Fibroblast of skin of abdomen (primary cell): ENCODE measurements around the gene ZFYVE28.

Source experiments
- DNase-seq: peaks from one replicate; pipeline ENCODE4 v3.0.0-alpha.2; 2013

ZFYVE28 gene

GRCh38 chr4:2428496-2429213 is 10.2 kb upstream of the ZFYVE28 start:
- DNase-seq: no peak

GRCh38 chr4:2427383-2428334 is 9.2 kb upstream of the ZFYVE28 start:
- no peak for DNase-seq

- DNase-seq: no peak
These were observed 8.3 kb upstream of the ZFYVE28 start for GRCh38 chr4:2426711-2427275.

- no peak for DNase-seq
These were observed 7.6 kb upstream of the ZFYVE28 start for GRCh38 chr4:2426069-2426397.

- DNase-seq: no peak
These were observed 7.1 kb upstream of the ZFYVE28 start for GRCh38 chr4:2425386-2426068.

GRCh38 chr4:2424581-2424980 is 6.1 kb upstream of the ZFYVE28 start:
- no peak for DNase-seq

- no peak for DNase-seq
These were observed 5.2 kb upstream of the ZFYVE28 start for GRCh38 chr4:2423695-2424094.

GRCh38 chr4:2423066-2423465 is 4.6 kb upstream of the ZFYVE28 start:
- DNase-seq: no peak

- DNase-seq: no peak
These were observed 3.5 kb upstream of the ZFYVE28 start for GRCh38 chr4:2421928-2422327.

GRCh38 chr4:2419814-2420213 is 1.4 kb upstream of the ZFYVE28 start:
- no peak for DNase-seq

GRCh38 chr4:2418650-2419571 is 466 bp upstream of the ZFYVE28 start, which contains the start of gene CFAP99:
Gene CFAP99 (plus strand): TSS chr4:2418955.
- peak; percentile 87 for DNase-seq

GRCh38 chr4:2417226-2417764 is 1.1 kb downstream of the ZFYVE28 start:
- DNase-seq: no peak

- no peak for DNase-seq
These were observed 1.8 kb downstream of the ZFYVE28 start for GRCh38 chr4:2416564-2417225.

GRCh38 chr4:2415881-2416563 is 2.4 kb downstream of the ZFYVE28 start:
- DNase-seq: no peak

GRCh38 chr4:2415213-2415612 is 3.2 kb downstream of the ZFYVE28 start:
- no peak for DNase-seq

GRCh38 chr4:2413821-2414610 is 4.4 kb downstream of the ZFYVE28 start:
- DNase-seq: no peak

GRCh38 chr4:2412885-2413716 is 5.3 kb downstream of the ZFYVE28 start:
- peak; percentile 75 for DNase-seq

GRCh38 chr4:2412534-2412884 is 5.9 kb downstream of the ZFYVE28 start:
- no peak for DNase-seq
